GM04504 (cell line): ENCODE results near the gene SRSF5.
A peak's percentile ranks its signal among the peaks of the same experiment; 100 is the strongest.
"Not testable (repeated sequence)": the region's sequence is repeated elsewhere in the genome, so short reads cannot be mapped to it uniquely, and the experiment has no call there.

Experiments
- DNase-seq: peaks from one replicate; pipeline ENCODE4 v3.0.0-alpha.2; 2012; ENCODE audit warnings: low read depth

The SRSF5 gene

DNA sequence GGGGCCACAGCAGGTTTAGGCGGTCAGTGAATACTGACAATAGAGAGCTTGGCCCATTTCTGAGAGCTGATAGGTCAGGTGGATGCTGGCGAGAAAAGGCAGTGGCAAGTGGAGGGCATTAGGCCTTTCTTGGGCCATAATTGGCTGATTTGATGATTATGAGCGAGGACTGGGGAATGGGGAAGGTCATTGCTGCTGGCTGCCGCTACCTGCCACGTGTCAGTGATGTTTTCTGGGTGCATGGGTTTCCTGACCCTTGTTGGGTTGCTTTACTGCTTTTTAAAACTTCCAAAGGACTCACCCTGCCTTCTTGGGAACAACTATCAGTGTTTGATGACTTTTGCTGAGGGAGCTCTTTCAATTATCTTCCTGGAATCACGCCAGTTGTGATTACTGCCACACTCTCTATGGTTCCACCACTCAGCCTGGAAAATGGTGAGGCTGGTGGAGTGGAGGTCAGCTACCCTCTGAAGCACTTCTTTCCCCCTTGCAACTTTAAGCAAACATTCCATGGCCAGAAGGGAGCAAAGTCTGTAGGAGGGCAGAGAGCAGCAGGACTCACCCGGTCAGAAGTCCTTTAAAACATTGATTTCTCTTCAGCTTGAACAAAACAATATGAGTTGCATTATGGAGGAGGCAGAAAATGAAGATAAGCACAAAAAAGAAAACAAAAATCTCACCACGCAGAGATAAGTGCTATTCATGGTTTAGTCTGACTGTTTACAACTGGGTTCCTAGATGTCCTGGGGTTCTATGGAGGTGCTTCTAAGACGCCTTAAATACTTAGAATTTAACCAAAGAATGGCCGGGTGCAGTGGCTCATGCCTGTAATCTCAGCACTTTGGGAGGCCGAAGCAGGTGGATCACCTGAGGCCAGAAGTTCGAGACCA, 42.2 kb downstream of the SRSF5 start:
- DNase-seq, result no peak

DNA sequence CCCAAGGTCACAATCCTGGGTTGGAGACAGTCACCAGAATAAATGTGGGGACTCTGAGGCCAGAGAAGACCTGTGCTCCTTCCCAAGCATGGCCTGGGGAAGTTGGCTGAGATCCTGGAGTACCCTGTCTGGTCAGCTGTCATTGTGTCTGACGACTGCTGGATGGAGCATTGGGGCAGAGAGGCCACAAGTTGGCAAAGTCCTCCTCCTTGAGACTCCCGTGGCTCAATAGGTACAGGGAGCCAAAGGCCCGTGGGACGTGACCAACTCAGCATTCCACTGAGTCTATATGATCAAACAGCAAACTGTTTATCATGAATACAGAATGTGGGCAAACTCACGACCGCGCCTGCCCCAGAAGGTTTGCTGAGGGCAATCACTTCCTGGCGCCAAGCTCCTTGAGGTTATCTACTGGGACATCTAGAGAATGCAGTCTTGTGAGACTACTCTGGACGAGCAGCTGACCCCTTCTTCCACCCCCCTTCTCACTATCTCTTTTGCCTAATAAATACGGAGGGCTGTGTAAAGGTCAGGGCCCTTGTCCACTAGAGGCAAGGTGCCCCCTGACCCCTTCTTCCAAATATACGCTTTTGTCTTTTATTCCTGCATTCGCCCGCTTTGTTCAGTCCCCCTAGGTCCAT, 44.4 kb downstream of the SRSF5 start:
- DNase-seq, result no peak

DNA sequence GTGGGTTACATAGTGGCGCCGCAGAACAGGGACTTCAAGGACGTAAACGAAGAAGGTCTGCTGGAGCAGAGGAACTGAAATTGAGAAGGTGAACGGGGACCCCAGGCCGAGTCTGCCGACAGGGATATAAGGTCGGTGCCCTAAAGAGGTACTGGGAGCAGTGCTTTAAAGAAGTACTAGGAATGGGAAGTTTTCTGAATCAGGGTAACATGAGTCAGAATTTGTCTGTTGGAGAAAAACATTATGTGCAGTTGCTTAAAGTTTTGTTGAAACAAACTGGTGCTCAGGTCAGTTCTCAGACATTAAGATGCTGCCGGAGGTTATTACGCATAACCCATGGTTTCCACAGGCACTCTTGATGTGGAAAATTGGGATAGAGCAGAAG, 44.9 kb downstream of the SRSF5 start:
- no peak for DNase-seq

GRCh38 chr14:69812711-69813110, 45.8 kb downstream of the SRSF5 start:
- no peak for DNase-seq

DNA sequence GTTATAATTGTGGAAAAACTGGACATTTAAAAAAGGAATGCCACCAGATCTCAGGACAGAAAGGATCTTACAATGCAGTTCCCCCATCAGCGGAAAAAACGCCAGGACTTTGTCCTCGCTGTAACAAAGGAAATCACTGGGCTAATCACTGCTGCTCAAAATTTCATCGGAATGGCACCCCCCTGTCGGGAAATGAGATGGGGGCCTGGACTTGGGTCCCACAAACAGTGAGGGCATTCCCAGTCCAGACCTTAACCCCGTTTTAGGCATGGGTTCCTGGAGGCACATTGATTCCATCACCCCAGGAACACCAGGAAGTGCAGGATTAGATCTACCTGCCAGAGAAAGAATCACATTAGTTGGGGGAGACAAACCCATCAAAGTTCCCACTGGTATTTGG, 46.4 kb downstream of the SRSF5 start:
- DNase-seq, result not testable (repeated sequence)

- DNase-seq, result no peak
These were observed 47.5 kb downstream of the SRSF5 start for GRCh38 chr14:69814397-69814796.

DNA sequence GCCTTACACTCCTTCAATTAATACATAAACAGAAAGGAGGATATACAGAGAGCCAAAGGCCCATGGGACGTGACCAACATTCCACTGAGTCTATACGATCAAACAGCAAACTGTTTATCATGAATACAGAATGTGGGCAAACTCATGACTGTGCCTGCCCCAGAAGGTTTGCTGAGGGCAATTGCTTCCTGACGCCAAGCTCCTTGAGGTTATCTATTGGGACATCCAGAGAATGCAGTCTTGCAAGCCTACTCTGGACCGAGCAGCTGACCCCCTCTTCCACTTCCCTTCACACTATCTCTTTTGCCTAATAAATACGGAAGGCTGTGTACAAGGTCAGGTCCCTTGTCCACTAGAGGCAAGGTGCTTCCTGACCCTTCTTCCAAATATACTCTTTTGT, 48.6 kb downstream of the SRSF5 start:
- DNase-seq, result no peak

GRCh38 chr14:69816216-69816615, 49.3 kb downstream of the SRSF5 start:
- no peak for DNase-seq

GRCh38 chr14:69818758-69819191, 51.8 kb downstream of the SRSF5 start:
- peak; percentile 44 for DNase-seq

GRCh38 chr14:69819607-69820006, 52.7 kb downstream of the SRSF5 start:
- DNase-seq, result no peak

GRCh38 chr14:69820991-69821390, 54.0 kb downstream of the SRSF5 start:
- DNase-seq, result no peak
